ENCODE data around the gene NOMO2.
"Not testable (repeated sequence)": the region's sequence is repeated elsewhere in the genome, so short reads cannot be mapped to it uniquely, and the experiment has no call there.

NOMO2 gene

DNA sequence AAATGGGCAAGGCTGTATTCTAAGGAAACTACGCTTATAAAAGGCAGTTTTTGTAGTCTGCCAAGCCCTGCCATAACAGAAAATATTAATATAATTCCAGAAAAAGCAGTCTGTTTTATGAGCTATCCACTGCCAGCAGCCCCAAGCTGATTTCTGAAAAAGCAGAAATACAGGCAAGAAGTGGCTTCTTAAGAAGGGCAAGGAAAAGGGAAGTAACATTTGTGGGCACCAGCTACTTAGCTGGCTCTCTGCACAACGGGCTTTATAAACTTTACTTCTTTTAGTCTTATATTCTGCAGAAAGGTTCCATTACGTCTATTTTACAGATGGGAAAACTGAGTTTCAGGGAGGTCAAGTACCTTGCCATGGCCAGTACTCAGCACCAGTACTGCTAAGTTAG is 31.6 kb downstream of the NOMO2 start:
- DNase-seq (ENCODE audit: low read depth in 1 of 2, low spot score in 1 of 2), result peak in 1 of 2 experiments; percentile 2
- not testable (repeated sequence) for H3K27me3 ChIP-seq (ENCODE audit: insufficient read depth, poor library complexity, severe bottlenecking); H3K4me3 ChIP-seq (replicated peaks; ENCODE audit: insufficient read depth, low read length); H3K27ac ChIP-seq (replicated peaks)

- DNase-seq (ENCODE audit: low read depth in 1 of 2, low spot score in 1 of 2); H3K27ac ChIP-seq (replicated peaks); H3K4me3 ChIP-seq (replicated peaks; ENCODE audit: insufficient read depth, low read length); H3K27me3 ChIP-seq (ENCODE audit: insufficient read depth, poor library complexity, severe bottlenecking): not testable (repeated sequence)
These were observed 35.4 kb downstream of the NOMO2 start for GRCh38 chr16:18526547-18526946.

DNA sequence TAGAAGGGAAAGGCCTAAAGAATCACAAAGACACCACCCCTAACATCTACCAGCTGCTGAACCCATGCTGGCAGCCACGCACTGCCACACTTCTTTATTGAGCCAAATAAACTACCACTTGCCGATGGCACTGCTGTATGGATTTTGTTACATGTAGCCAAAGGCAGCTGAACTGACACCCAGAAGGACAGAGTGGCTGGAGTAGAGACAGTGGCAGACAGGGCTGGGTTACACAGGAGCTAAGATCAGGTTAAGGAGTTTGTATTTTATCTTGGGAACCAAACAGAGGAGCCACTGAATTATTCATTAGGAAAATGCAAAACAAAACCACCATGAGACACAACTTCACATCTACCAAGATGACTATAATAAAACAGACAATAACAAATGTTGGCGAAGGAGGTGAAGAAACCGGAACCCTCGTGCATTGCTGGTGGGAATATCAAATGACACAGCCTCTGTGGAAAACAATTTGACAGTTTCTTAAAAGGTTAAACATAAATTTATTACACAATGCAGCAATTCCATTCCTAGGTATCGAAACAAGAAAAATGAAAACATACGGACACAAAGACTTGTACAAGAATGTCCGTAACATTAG is 35.9 kb downstream of the NOMO2 start:
- H3K27me3 ChIP-seq (ENCODE audit: insufficient read depth, poor library complexity, severe bottlenecking); DNase-seq (ENCODE audit: low read depth in 1 of 2, low spot score in 1 of 2); H3K4me3 ChIP-seq (replicated peaks; ENCODE audit: insufficient read depth, low read length); H3K27ac ChIP-seq (replicated peaks): not testable (repeated sequence)

- not testable (repeated sequence) for H3K27ac ChIP-seq (replicated peaks); H3K27me3 ChIP-seq (ENCODE audit: insufficient read depth, poor library complexity, severe bottlenecking); DNase-seq (ENCODE audit: low read depth in 1 of 2, low spot score in 1 of 2); H3K4me3 ChIP-seq (replicated peaks; ENCODE audit: insufficient read depth, low read length)
These were observed 39.3 kb downstream of the NOMO2 start for GRCh38 chr16:18522637-18523036.

DNA sequence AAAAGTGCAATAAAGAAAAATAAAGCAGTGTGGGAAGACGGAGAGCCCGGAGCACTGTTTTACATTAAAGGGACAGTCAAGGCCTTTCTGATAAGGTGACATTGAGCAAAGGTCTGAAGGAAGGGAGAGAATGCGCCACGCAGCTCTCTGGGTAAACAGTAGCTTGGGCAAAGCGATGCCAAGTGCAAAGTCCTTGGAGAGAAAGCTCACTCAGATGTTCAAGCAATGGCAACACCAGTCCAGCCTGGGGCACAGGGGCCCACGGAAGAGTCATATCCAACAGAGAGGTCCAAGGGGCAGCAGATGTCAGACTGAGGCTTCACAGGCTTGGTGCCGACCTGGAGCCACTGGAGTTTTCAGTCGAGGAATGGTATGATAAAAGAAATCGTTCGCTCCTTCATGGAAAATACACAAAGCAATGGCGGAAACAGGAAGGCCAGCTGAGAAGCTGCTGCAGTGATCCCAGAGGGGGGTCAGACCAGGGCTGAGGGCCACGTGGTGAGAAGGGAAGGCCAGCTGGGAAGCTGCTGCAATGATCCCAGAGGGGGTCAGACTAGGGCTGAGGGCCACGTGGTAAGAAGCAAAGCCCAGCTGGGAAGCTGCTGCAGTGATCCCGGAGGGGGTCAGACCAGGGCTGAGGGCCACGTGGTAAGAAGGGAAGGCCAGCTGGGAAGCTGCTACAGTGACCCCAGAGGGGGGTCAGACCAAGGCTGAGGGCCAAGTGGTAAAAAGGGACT is 40.3 kb downstream of the NOMO2 start:
- H3K27ac ChIP-seq (replicated peaks); DNase-seq (ENCODE audit: low read depth in 1 of 2, low spot score in 1 of 2); H3K27me3 ChIP-seq (ENCODE audit: insufficient read depth, poor library complexity, severe bottlenecking); H3K4me3 ChIP-seq (replicated peaks; ENCODE audit: insufficient read depth, low read length): not testable (repeated sequence)

- not testable (repeated sequence) for H3K4me3 ChIP-seq (replicated peaks; ENCODE audit: insufficient read depth, low read length); DNase-seq (ENCODE audit: low read depth in 1 of 2, low spot score in 1 of 2)
These were observed 43.2 kb downstream of the NOMO2 start for GRCh38 chr16:18518536-18519283.

GRCh38 chr16:18498430-18498829 is 63.5 kb downstream of the NOMO2 start:
- H3K27ac ChIP-seq (replicated peaks); H3K27me3 ChIP-seq (ENCODE audit: insufficient read depth, poor library complexity, severe bottlenecking); DNase-seq (ENCODE audit: low read depth in 1 of 2, low spot score in 1 of 2); H3K4me3 ChIP-seq (replicated peaks; ENCODE audit: insufficient read depth, low read length): not testable (repeated sequence)

More at GRCh38 chr16:18518536-18519283, 43.2 kb downstream of the NOMO2 start:
- H3K27ac ChIP-seq (replicated peaks); H3K27me3 ChIP-seq (ENCODE audit: insufficient read depth, poor library complexity, severe bottlenecking): not testable (repeated sequence)

GRCh38 chr16:18497032-18497431 is 64.9 kb downstream of the NOMO2 start:
- not testable (repeated sequence) for H3K27ac ChIP-seq (replicated peaks); DNase-seq (ENCODE audit: low read depth in 1 of 2, low spot score in 1 of 2); H3K27me3 ChIP-seq (ENCODE audit: insufficient read depth, poor library complexity, severe bottlenecking)

DNA sequence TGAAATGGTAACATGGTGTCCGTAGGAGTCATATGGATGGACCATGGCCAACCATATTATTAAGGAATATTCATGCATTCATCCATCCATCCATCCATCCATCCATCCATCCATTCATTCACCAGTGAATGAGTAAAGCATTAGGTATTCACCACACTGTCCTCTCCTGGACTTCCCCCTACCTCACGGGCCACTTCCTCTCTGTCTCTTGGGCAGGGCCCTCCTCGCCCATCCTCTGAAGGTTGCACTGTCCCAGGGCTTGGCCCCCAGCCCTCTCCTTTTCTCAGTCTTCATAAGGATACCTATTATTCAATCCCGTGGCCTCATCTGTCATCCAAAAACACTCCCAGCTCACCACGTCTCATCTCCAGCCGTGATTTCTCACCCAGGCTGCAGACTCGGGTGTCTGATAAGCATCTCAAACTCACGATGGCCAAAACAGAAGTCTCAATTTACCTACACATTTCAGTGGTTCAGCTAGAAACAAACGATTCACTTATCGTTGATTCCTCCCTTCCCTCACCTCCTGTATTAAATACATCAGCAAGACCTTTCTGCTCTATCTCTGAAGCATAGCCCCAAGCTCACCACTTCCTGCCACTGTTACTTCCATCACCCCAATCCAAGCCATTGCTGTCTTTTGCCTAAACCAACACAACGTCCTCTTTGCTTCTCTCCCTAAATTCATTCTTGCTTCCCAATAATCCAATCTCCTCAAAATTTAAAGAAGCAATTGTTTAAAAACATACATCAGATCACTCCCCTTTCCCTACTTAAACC is 69.6 kb downstream of the NOMO2 start:
- not testable (repeated sequence) for H3K27me3 ChIP-seq (ENCODE audit: insufficient read depth, poor library complexity, severe bottlenecking); DNase-seq (ENCODE audit: low read depth in 1 of 2, low spot score in 1 of 2); H3K4me3 ChIP-seq (replicated peaks; ENCODE audit: insufficient read depth, low read length); H3K27ac ChIP-seq (replicated peaks)

More at GRCh38 chr16:18497032-18497431, 64.9 kb downstream of the NOMO2 start:
- H3K4me3 ChIP-seq (replicated peaks; ENCODE audit: insufficient read depth, low read length), result not testable (repeated sequence)

DNA sequence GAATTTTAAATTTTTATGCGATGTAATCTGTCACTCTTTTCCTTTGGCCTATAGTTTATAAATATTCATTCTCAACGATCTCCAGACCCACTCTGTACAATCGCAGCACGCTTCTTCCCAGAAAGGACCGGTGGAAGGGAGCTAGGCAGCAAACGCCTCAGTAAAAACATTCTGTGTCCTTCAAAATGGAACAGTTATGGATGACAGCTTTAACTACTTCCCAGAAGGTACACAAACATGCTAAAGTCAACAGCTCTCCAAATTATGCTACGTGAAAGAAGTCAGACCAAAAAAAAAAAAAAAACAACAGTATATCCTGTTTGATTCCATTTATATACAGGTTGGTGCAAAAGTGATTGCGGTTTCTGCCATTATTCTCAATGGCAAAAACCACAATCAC is 125.9 kb downstream of the NOMO2 start:
- not testable (repeated sequence) for H3K27me3 ChIP-seq (ENCODE audit: insufficient read depth, poor library complexity, severe bottlenecking); H3K27ac ChIP-seq (replicated peaks); DNase-seq (ENCODE audit: low read depth in 1 of 2, low spot score in 1 of 2); H3K4me3 ChIP-seq (replicated peaks; ENCODE audit: insufficient read depth, low read length)

DNA sequence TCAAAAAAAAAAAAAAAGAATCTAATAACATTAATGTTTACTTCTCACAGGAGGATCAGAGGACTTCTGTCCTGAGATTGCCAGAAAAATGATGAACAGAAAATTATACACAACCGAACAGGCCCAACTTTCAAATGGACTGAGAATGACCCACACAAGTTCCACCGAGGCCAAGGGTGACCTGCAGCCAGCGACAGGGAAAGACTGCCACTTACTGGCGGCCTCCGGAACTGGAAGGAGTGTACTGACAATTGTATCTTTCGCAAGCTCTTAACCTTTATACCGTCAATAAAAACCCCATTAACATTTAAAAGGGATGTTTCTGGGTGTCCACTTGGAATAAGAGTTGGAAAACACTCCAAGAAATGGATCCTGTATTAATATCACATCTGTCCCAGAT is 146.1 kb downstream of the NOMO2 start:
- H3K4me3 ChIP-seq (replicated peaks; ENCODE audit: insufficient read depth, low read length); H3K27me3 ChIP-seq (ENCODE audit: insufficient read depth, poor library complexity, severe bottlenecking); H3K27ac ChIP-seq (replicated peaks); DNase-seq (ENCODE audit: low read depth in 1 of 2, low spot score in 1 of 2): not testable (repeated sequence)

- not testable (repeated sequence) for H3K27me3 ChIP-seq (ENCODE audit: insufficient read depth, poor library complexity, severe bottlenecking); H3K27ac ChIP-seq (replicated peaks); H3K4me3 ChIP-seq (replicated peaks; ENCODE audit: insufficient read depth, low read length); DNase-seq (ENCODE audit: low read depth in 1 of 2, low spot score in 1 of 2)
These were observed 152.2 kb downstream of the NOMO2 start for GRCh38 chr16:18409532-18410293.

DNA sequence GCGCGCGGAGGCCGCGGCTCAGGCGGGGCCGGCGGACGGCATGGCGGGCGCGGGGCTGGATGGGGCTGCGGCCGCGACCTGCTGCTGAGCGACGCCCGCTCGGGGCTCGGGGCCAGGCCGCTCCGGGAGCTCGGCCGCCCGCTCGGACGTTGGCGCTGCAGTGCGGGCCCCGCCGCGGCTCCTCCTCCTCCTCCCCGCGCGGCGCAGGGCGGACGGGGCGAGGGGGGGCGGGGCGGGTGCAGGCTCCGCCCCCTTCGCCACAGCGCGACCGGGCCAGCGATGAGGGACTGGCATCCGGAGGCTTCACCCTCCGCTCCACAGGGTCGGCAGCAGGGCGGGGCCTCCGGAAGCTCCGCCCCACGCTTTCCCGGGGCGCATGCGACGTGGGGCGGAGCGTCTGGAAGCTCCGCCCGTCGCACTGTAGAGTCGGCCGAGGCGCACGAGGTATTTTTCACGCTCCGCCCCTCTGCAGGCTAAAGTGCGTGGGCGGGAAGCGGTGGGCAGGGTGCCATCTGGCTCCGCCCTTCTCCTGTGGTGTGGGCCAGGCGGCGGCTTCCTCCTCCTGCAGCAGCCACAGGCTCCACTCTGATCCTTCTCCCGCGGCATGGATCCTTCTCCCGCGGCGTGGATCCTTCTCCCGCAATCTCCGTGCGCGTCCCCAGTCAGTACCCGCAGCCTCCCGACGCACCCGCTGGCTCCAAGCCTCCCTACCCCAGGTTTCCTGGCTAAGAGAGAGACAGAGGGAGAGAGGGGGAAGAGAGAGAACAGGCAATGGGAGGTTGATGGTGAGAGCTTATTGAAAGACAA is 159.8 kb downstream of the NOMO2 start:
- H3K27ac ChIP-seq (replicated peaks); H3K4me3 ChIP-seq (replicated peaks; ENCODE audit: insufficient read depth, low read length); H3K27me3 ChIP-seq (ENCODE audit: insufficient read depth, poor library complexity, severe bottlenecking); DNase-seq (ENCODE audit: low read depth in 1 of 2, low spot score in 1 of 2): not testable (repeated sequence)
